Right cardiac atrium (tissue), 5 donors: ENCODE data around the gene FBXO40. TPM values are rescaled to one million over a fixed set of nuclear protein-coding genes. Genes with fewer than 3 reads are reported as not detected.
"Not testable (repeated sequence)": the region's sequence is repeated elsewhere in the genome, so short reads cannot be mapped to it uniquely, and the experiment has no call there.

Experiments used
- ATAC-seq, 2 donors: fragments of 200-7000 bp; cut with Tn5 transposase; one replicate each; pipeline versions ENCODE4 v1.8.0 to v1.9.1; 2020; ENCODE audit warnings: moderate library complexity in 2 of 2, mild to moderate bottlenecking in 1 of 2
- DNase-seq, 3 donors: peaks; one replicate each; pipeline ENCODE4 v3.0.0-alpha.2; 2020
- H3K27ac ChIP-seq: one replicate; pipeline ENCODE4 v1.5.1; 2013; ENCODE audit warnings: mild to moderate bottlenecking, low read length, control low read depth, moderate library complexity
- H3K27me3 ChIP-seq: one replicate; pipeline ENCODE4 v1.6.1; 2013; ENCODE audit not compliant: control insufficient read depth, insufficient read depth
- H3K4me1 ChIP-seq: one replicate; pipeline ENCODE4 v1.6.1; 2013; ENCODE audit warnings: low read length; ENCODE audit not compliant: control insufficient read depth, insufficient read depth
- H3K4me3 ChIP-seq: one replicate; pipeline ENCODE4 v1.5.1; 2013; ENCODE audit warnings: low read length, control low read depth
- H3K9me3 ChIP-seq: one replicate; pipeline ENCODE4 v1.6.1; 2013; ENCODE audit warnings: low read length; ENCODE audit not compliant: control insufficient read depth
- WGBS: extraction: QIAGEN DNeasy Blood & Tissue Kit; methylation state at CpG from one replicate; pipeline ENCODE4 v1.1.7; 2013; 5-methylcytosine and 5-hydroxymethylcytosine counted together
- intact Hi-C, 4 donors: fragments of 100-400 bp; cut with DNase I; formaldehyde crosslinking; loops; one replicate each; pipeline versions ENCODE4 v1.11.0 to v1.14.0; 2022 to 2023
- polyA plus RNA-seq: library from polyadenylated mRNA; stranded (reverse); fragments of 200-250 nt; gene quantifications from one replicate; pipeline ENCODE4 v1.2.3, GENCODE V29; 2013
- total RNA-seq, 4 donors: library from RNA; stranded (reverse); fragmentation: NEBNext Ultra II Directional; extraction: Animal tissue kit (Norgen Biotek cat#: 25700); gene quantifications; one replicate each; pipeline ENCODE4 v1.2.1, GENCODE V29; 2021
- donor health status: healthy with polysubstance abuse.
- donor health status: DM: no; HTN: yes; CAD: no.
- donor health status: DM: no; HTN: no; CAD: no.
- donor health status: DM: no; HTN: yes; CAD: no; lungs with severe emphysema.
- donor health status: DM: yes; HTN: yes; CAD: no.

Gene FBXO40
- total and polyA plus RNA-seq, 5 donors: 72.1 to 258 (median 196) TPM

- Histone ChIP-seq H3K27me3 (no peaks in the 10 kb centered on the region), H3K27ac (no peak overlapping the region), H3K4me1 (no peaks in the 10 kb centered on the region), H3K4me3 (no peak overlapping the region), H3K9me3 (no peaks in the 10 kb centered on the region)
- intact Hi-C loops: no loop called here
- WGBS: 61% methylated on average over 6 of the region's 6 CpGs
- ATAC-seq (no peak), DNase-seq (no peak)
These were observed 18.7 kb upstream of the FBXO40 start for GRCh38 chr3:121574449-121574848.

- Histone ChIP-seq H3K27ac (no peak overlapping the region), H3K27me3 (no peaks in the 10 kb centered on the region), H3K9me3 (no peaks in the 10 kb centered on the region), H3K4me3 (no peak overlapping the region), H3K4me1 (no peaks in the 10 kb centered on the region)
- ATAC-seq (no peak), DNase-seq (no peak)
- WGBS: 53% methylated on average over 2 of the region's 2 CpGs
- intact Hi-C loops: no loop called here
These were observed 11.5 kb upstream of the FBXO40 start for GRCh38 chr3:121581691-121582090.

- H3K9me3 ChIP-seq: no peaks in the 10 kb centered on the region
- no peaks in the 10 kb centered on the region for H3K27me3 ChIP-seq
- intact Hi-C loops: no loop called here
- H3K27ac ChIP-seq: no peak overlapping the region
- H3K4me1 ChIP-seq: no peaks in the 10 kb centered on the region
- WGBS: 90% methylated on average over 1 of the region's 1 CpG
- no peak for ATAC-seq
- no peak overlapping the region for H3K4me3 ChIP-seq
- no peak for DNase-seq
These were observed 8.8 kb upstream of the FBXO40 start for GRCh38 chr3:121584418-121584817.

GRCh38 chr3:121593806-121594205, 627 bp downstream of the FBXO40 start:
- ATAC-seq, intact Hi-C loops, DNase-seq, H3K4me1 ChIP-seq, H3K9me3 ChIP-seq, H3K27me3 ChIP-seq: not testable (repeated sequence)
- Histone ChIP-seq H3K4me3 (peak overlapping the region; percentile 61), H3K27ac (peak overlapping the region; percentile 63)
- WGBS: 75% methylated on average over 4 of the region's 4 CpGs

- peak overlapping the region; percentile 46 for H3K27ac ChIP-seq
- H3K4me1 ChIP-seq: no peaks in the 10 kb centered on the region
- H3K9me3 ChIP-seq: no peaks in the 10 kb centered on the region
- DNase-seq: no peak
- no peak for ATAC-seq
- no peaks in the 10 kb centered on the region for H3K27me3 ChIP-seq
- H3K4me3 ChIP-seq: peak overlapping the region; percentile 61
- intact Hi-C loops: no loop called here
- 51% methylated on average over 2 of the region's 2 CpGs for WGBS
These were observed 1.7 kb downstream of the FBXO40 start for GRCh38 chr3:121594850-121595249.

GRCh38 chr3:121595765-121596406, 2.7 kb downstream of the FBXO40 start:
- 64% methylated on average over 4 of the region's 4 CpGs for WGBS
- no peaks in the 10 kb centered on the region for H3K9me3 ChIP-seq
- ATAC-seq (peak; percentile 43 to 48), DNase-seq (no peak)
- intact Hi-C loops: no loop called here
- H3K27ac ChIP-seq: peak overlapping the region; percentile 92
- no peaks in the 10 kb centered on the region for H3K27me3 ChIP-seq
- peak overlapping the region; percentile 61 for H3K4me3 ChIP-seq
- no peaks in the 10 kb centered on the region for H3K4me1 ChIP-seq

- Histone ChIP-seq H3K4me3 (no peak overlapping the region), H3K27ac (peak overlapping the region; percentile 65), H3K27me3 (no peaks in the 10 kb centered on the region), H3K4me1 (no peaks in the 10 kb centered on the region), H3K9me3 (no peaks in the 10 kb centered on the region)
- WGBS: 81% methylated on average over 2 of the region's 2 CpGs
- DNase-seq (no peak), ATAC-seq (no peak)
- intact Hi-C loops: no loop called here
These were observed 5.4 kb downstream of the FBXO40 start for GRCh38 chr3:121598564-121598963.

GRCh38 chr3:121599900-121600299, 6.7 kb downstream of the FBXO40 start:
- H3K4me3 ChIP-seq, ATAC-seq, intact Hi-C loops, H3K4me1 ChIP-seq, H3K27me3 ChIP-seq, DNase-seq, H3K9me3 ChIP-seq: not testable (repeated sequence)
- WGBS: 69% methylated on average over 2 of the region's 2 CpGs
- peak overlapping the region; percentile 48 for H3K27ac ChIP-seq

- H3K4me3 ChIP-seq: peak overlapping the region; percentile 11
- intact Hi-C loops: no loop called here
- DNase-seq (no peak), ATAC-seq (peak; percentile 66 to 78)
- H3K9me3 ChIP-seq: no peaks in the 10 kb centered on the region
- 8% methylated on average over 4 of the region's 4 CpGs for WGBS
- H3K27me3 ChIP-seq: no peaks in the 10 kb centered on the region
- H3K4me1 ChIP-seq: no peaks in the 10 kb centered on the region
- peak overlapping the region; percentile 86 for H3K27ac ChIP-seq
These were observed 8.1 kb downstream of the FBXO40 start for GRCh38 chr3:121601212-121601812.

- Histone ChIP-seq H3K9me3 (no peaks in the 10 kb centered on the region), H3K4me1 (no peaks in the 10 kb centered on the region), H3K27ac (no peak overlapping the region), H3K4me3 (no peak overlapping the region), H3K27me3 (no peaks in the 10 kb centered on the region)
- intact Hi-C loops: no loop called here
- ATAC-seq: no peak
- 90% methylated on average over 2 of the region's 2 CpGs for WGBS
- DNase-seq: no peak
These were observed 11.6 kb downstream of the FBXO40 start for GRCh38 chr3:121604759-121605158.

- H3K27me3 ChIP-seq: no peaks in the 10 kb centered on the region
- no peak overlapping the region for H3K4me3 ChIP-seq
- ATAC-seq (no peak), DNase-seq (no peak)
- H3K9me3 ChIP-seq: no peaks in the 10 kb centered on the region
- H3K27ac ChIP-seq: no peak overlapping the region
- peaks cover 2% of the 10 kb centered on the region for H3K4me1 ChIP-seq
- intact Hi-C loops: no loop called here
- 83% methylated on average over 4 of the region's 4 CpGs for WGBS
These were observed 12.9 kb downstream of the FBXO40 start for GRCh38 chr3:121606106-121606505.
